HG02973 (cell line): ENCODE data around the gene CUBN.

Source experiments
- ATAC-seq: cut with Tn5 transposase; IDR thresholded peaks from one replicate; pipeline ENCODE4 v1.9.1; 2021; ENCODE audit warnings: moderate library complexity; ENCODE audit not compliant: unreplicated experiment

The CUBN gene

DNA sequence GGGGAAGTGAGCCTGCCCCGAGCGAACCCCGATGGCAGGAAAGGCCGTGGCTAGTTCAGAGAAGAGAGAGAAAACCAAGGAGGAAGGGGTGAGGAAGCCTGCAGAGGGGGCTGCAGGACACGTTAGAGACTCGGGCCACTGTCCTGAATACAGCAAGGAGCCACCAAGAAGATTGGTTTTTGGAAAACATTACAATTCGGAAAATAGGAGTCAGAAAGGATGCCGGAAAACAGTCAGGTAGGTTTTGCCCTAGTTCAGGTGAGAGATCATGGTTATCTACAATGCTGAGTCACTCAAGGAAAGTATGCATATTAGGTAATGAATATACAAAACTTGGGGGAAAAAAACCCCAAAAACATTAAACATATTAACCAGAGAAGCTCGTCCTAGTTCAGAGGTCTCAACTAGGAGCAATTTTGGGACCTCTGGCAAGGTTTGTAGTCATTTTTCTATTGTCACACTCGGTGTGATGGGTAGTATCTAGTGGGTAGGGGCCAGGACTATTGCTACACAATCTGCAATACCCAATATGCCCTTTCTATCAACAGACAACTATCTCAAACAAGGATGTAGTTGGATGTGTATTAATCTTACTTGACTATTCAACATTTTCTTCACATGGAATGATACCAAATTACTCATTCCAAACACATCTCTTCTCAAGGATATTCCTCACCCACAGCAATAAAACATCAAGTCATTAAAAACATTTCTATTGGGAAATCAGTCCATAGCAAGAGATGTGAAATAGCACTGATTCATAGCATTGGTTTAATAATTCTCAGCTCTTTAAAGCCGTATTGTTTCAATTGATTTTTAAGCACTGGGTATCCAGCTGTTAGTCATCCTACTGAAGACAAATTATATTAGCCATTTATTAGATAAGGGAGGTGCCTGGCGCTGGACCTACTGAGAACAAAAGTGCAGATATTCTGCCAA, 238.0 kb downstream of the CUBN start:
- ATAC-seq: no peak

DNA sequence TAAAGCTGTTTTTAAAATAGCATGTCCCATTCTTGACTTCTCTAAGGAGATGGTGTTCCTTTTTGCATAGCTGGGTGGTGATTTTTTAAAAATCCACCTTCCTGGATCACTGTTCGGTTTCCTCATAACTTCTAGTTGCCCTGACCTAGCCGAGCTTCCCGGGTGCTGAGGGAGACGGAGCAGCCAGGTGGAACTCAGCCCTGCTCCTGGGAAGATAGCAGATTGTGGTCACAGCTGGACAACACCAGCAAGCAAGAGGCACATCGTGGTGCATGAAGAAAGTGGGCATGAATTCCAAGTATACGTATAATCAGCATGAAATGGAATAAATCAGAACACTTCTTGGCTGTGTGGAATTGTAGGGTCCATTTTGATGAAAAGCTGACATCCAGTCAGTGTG, 238.9 kb downstream of the CUBN start:
- no peak for ATAC-seq

DNA sequence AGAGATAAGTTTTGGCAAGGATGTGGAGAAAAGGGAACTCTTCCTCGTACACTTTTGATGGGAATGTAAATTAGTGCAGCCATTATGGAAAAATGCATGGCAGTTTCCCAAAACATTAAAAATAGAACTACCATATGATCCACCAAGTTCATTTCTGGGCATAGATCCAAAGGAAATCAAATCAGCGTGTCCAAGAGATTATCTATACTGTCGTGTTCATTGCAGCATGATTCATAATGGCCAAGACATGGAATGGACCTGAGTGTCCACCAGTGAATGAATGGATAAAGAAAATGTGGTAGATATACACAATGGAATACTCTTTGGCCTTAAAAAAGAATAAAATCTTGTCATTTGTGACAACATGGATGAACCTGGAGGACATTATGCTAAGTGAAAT, 242.0 kb downstream of the CUBN start:
- no peak for ATAC-seq

DNA sequence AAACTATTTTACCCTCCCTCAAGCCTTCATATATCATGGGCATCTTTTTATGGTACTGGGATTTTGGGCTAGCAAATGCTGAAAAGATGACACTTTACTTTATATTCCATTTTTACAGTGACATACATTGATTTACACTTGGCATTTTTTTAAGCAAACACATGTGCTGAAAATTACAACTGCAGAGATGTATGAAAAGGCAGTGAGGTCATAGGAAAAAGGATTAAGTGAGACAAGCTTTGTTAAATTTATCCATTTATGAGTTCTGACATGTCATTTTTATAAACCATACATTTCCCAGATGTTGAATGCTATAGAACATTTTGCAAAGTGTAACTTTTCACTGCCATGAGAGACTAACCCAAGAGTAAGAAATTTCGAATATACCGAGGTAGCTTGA, 243.6 kb downstream of the CUBN start:
- no peak for ATAC-seq

DNA sequence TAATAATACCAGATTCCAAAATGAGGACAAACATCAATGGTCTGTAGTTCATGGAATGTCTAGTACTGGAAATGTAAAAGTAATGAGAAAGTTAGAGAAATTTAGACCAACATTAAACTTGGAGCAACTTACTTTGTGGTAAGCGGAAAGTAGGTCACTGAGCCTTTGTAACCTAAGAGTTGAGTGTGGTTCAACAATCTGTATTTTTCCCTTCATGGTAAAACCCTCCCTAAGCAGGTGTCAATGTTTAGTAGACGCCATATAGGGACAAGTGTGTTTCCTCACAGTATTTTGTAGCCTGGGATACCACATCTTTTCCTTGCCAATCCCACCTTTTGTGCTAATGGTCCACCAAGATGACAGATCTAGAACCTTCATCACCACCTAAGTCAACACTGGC, 245.1 kb downstream of the CUBN start:
- no peak for ATAC-seq

DNA sequence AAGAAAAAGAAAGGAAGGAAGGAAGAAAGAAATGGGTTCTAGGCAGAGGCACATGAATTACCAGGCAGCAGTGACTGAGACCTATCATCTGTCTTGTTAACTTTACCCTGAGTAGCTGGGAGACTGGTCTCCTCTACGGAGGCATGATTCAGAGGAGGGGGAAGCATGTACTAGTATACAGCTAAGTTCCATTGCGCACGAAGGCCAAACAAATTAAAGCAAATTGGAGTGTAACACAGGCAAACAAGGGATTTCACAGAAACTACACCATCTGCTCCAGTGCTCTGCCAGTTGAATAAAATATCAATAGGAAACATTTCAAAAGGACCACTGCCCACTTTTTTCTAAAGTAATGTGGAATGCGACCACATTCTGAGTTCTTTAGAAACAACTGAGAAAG, 246.5 kb downstream of the CUBN start:
- no peak for ATAC-seq

DNA sequence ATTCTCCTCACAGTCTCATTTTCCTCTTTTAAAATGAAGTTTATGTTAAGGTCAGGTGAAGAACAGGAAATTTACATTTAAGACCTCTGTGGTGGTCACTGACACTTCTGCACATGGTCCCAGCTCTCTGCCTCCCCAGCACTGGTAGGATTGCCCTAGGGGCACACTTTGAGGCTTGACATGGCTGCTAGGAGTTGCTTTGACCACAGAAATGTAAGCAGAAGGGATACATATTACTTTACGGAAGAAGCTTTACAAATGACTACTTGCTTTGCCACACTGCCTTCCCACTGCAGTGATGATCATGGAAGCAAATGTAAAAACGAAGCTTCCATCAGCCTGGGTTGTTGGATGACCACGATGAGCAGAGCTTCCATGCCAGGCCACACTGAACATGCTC, 259.3 kb downstream of the CUBN start:
- no peak for ATAC-seq

DNA sequence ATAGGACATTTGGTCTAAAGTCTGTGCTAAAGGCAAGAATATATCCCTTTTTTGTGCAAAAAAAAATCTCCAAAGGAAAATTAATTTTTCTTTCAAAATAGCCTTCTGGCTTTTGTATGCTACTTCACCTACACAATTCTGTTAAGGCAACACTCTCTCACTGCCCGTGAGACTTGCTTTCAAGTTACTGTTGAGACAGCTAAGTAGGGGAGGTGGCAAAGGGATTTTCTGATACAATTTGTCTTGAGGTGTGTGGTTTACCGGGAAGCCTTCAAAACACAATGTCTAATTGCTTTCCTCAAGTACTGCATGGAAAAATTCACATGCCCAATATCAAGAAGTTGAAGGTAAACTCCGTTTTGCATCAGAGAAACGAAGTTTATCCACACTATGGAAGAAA, 261.6 kb downstream of the CUBN start:
- no peak for ATAC-seq

DNA sequence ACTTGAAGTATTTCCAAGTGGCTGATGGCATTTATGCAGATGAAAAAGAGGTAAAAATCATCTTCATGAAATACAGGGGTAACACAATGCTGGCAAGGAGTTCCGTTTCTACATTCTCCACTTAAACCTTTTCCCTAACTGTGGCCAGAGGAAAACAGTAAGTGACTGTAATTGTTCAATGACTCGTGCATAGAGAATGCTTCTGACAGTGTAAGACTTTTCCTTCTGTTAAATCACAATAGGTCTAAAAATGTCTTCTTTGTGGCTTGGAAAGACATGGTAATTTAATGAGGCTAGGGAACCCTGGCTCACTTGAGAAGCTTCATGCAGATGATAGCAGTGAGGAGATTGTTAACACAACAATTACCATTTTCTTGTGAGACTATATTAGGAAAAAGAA, 262.1 kb downstream of the CUBN start:
- ATAC-seq: no peak

DNA sequence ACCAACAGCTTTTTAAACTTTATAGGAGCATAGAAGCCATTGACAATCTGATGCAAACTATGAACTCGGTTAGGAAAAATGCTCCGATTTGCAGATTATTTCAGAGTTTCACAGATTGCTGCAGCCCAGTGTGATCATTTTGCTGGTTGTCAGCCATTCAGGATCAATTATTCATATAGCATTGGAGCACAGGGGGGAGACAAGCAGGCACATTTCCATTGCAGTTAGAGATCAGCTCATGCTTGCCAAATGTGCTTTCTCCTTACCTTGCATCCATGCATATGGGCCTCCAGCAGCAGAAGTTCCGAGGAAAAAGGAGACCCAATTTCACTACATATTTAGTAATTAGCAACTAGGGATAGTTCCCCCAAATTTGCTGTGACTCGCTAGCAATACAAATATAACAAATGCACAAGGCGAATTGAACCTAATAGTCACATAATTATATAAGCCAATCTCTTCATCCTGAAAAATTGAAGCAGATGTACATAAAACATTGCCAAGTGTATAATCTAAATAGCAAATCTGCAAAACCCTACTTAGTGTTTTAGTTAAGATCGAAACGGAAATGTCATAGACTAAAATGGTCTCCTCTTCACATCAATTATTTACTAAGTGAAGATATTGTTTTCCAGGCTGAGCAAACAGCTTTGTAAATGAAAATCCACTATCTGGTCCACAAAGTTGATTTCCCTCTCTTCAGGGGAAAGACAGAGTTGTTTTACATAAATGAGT, 262.9 kb downstream of the CUBN start:
- ATAC-seq: no peak

DNA sequence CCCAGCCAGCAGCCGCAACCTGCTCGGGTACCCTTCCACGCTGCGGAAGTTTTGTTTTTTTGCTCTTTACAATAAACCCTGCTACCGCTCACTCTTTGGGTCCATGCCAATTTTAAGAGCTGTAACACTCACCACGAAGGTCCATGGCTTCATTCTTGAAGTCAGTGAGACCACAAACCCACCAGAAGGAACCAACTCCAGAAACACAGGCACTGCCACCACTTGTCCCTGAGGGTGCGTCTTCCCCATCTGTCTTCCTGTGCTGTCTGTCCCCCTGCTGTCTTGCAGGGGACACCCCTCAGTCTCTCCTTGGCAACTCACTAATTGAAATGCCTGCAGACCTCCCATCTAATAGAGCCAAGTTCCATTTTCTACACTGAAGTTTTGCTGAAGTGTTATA, 263.8 kb downstream of the CUBN start:
- no peak for ATAC-seq

DNA sequence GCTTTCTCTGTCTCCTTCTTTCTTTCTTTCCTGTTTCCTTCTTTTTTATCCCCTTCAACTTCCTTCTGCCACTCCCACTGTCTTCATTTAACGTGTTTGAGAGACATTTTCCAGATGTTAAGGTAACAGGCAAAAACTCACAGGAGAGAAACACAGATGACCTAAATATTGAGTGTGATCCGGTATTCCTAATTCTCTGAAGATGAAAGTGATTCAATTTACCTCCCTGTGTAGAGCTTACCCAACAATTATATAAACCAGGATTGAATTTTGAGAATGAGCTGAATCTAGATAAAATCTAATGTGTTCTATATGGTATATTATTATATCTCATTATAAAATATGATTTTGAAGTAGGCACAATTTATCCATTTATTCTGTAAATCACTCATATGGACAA, 265.8 kb downstream of the CUBN start:
- ATAC-seq: no peak

DNA sequence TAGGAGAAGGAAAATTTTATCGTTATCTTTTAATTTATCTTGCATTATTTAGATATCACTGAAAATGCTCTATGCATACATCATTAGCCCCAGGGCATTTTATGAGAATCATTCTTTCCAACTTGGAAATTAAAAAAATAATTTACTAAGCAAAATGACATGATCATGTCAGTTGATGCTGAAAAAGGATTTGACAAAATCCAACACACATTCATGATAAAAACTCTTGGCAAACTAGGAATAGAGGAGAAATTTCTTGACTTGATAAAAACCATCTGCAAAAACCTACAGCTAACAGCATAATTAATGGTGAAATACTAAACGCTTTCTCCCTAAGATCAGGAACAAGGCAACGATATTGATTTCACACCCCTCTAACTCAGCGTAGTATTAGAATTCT, 272.2 kb downstream of the CUBN start:
- no peak for ATAC-seq

DNA sequence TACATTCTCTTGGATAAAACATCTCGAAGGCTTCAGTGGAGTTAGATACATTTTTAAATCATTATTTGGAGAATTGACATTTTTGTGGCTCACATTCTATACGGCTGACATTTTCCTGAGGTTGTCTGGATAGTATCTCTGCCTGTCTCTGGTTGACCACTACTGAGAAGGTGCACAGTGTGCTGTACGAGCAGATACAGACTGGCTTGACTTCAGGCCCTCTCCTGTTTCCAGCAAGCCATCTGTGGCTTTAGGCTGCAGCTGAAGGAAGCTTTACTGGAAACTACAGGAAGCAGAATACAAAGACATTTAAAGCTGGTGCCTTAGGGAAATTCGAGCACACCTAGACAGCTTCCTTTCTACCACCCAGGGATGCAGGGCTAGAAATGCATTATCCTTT, 273.0 kb downstream of the CUBN start:
- no peak for ATAC-seq

DNA sequence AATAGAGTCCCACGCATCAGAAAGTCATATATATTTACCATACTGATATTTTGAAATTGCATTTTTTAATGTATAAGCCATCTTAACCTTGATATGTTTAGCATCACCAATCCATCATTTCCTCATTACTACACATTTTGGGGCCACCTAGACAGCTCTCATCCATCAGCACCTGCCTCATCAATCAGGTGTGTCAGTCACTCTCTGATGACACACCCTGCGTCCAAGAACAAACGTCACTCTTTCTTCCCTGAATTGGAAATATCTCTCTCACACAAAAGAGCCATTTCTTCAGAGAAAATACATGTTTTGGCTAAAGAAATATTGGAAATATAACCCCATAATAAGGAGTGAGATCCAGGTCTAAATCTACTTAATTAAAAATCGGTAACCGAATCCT, 273.5 kb downstream of the CUBN start:
- ATAC-seq: no peak

DNA sequence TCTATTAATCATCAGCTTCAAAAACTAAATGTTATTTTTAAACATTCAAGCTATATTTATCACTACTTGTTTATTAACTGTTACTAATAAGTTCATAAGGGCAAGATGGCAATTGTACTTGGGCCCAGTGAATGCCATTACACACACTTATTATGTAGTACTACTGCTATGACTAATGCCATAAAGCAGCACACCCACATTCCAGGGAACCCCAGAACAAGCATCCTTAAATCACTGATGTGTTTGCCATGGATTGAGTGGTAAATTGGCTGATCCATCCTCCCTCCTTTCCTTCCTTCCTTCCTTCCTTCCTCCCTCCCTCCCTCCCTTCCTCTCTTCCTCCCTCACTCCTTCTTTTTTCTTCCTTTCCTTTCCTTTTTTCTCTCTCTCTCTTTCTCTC, 275.0 kb downstream of the CUBN start:
- no peak for ATAC-seq

DNA sequence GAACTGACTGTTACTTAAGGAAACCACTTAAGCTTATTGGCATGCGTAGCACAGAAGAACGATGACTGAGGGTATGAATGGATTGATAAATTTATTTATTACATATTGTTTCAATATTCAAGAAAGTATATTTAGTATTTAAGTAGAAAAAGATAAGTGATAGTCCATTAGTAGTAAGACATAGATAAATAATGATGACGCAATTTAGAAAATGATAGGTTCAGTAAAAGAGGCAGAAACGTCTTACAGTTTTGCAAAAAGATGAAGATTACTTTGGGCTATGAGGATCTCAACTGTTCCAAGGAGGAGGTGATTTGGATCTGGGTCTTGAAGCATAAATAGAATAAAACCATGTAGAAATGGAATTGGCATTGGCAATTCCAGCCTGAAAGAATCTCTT, 275.8 kb downstream of the CUBN start:
- no peak for ATAC-seq

DNA sequence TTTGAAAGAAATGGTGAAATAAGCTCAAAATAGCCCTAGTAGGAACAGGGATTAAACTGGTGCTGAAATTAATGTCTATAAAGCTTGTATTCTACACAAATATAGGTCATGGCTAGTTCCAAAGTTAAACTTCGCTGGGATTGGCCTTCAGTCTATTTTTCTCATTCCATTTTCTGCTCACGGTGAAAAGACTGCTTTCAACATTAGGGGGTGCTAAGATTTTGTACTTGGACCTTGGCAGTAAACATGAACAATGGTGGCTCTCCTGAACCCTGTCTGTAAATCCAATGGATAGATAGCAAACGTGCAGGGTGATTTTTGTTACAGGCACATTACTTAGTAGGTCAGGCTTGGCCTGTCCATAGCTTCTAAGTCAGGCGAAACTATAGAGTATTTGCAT, 276.4 kb downstream of the CUBN start:
- ATAC-seq: no peak

DNA sequence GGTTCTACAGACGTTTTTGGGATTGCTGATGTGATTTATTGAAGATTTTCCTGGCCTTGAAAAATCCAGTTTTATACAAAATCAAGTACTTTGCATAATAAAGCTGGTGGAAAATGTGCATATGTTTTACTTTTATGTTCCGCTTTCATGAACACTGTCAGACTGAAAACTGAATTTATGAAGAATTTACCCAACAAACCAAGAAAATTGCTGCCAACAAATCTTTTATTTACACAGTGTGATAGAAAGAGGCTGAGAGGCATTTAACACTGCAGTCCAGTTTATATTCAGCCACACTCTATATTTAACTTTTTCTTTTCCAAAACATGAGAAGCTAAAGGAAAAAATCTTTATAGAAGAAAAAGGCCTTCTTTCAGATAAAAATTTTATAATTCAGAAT, 277.0 kb downstream of the CUBN start:
- ATAC-seq: no peak

DNA sequence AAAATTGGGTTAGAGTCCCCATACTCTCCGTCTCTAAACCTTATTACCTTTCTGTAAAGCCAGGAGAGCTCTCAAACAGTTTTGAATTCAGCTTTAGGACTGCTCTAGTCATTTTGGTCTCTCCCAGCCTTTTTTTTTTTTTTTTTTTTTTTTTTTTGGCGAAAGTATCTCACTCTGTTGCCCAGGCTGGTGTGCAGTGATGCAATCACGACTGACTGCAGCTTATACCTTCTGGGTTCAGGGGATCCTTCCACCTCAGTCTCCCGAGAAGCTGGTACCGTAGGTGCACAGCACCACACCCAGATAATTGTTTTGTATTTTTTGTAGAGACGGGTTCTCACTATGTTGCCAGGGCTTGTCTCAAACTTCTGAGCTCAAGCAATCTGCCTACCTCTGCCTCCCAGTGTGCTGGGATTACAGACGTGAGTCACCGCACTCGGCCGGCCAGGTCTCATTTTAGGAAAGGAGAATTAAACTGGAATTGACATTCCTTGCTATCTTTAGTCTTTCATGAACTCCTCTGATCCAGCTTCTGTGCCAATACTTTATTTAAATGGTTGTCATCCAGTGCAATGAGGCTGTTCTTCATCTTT, 281.0 kb downstream of the CUBN start:
- ATAC-seq: no peak

DNA sequence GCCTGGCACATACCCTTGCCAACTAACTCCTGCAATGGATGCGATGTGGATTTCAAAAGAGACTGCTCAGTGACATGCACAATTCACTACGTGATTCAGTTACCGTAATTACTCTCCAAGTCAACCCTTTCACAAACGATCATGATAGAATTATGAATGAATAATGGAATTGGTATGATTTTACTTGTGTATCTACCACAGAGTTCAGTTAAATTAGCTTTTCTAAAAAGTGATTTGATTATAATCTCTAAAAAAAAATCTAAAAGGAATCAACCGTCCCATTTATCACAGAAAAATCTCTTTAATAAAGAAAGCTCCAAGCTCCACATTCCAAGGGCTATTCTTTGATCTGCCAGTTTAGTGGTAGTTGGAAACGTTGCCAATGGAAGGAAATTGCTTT, 282.0 kb downstream of the CUBN start:
- ATAC-seq: no peak

DNA sequence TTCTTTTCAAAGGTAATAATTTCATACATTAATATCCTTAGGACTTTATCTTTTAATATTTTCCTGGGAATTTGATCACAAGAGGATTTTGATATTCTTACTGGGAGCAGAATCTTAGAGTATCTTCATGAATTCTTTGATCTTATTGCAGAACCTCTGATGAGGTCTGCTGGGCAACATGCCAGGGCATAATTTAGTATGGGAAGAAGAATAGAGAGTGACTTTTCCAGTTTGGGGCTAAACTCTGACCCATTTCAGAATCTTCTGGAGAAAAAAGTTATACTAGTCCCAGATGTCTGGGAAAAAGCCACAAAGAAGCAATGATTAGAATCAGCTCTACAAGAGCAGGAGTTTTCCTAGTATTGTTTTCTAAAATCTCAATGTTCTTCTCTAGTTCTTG, 284.4 kb downstream of the CUBN start:
- no peak for ATAC-seq
